ENCODE measurements around the gene SLC25A22. TPM values are rescaled to one million over a fixed set of nuclear protein-coding genes. Genes with fewer than 3 reads are reported as not detected.

SLC25A22 gene
- total and polyA plus RNA-seq, 9 of the 15 experiments (the other 6 are each of a cell fraction or from before 2014, with no cell fraction given): 0.41 to 55.4 (median 11.4) TPM

DNA sequence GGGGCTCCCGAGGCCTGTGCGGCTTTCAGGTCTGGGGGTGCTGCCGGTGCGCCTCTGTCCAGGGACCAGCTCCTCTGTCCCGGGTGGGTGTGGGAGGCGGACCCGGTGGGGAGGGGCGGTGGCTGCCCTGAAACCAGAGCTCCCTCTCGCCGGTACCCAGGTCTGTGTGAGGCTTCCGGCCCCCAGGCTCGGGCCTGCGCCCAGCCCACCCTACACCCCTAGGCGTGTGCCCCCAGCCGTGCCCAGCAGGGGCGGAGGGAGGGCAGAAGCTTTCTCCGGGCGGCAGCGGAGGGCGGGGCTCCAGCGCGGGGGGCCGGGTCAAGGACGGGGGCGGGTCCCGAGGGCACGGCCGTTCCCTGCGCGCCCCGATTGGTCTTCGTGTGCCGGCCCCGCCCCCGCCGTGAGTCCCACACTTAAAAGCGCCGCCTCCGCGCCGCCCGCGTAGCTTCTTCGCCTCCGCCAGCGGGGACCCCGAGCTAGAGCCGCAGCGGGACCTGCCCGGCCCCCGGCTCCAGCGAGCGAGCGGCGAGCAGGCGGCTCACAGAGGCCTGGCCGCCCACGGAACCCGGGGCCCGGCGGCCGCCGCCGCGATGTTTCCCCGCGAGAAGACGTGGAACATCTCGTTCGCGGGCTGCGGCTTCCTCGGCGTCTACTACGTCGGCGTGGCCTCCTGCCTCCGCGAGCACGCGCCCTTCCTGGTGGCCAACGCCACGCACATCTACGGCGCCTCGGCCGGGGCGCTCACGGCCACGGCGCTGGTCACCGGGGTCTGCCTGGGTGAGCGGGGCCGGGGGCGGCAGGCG, 21.2 kb upstream of the SLC25A22 start (continued):
- no peak for TF ChIP-seq SRSF1 (IDR thresholded peaks at IDR 0.05; ENCODE audit: low read depth, low read length)
- no peak for TF ChIP-seq ZNF212 (CRISPR knock-in tag; IDR thresholded peaks at IDR 0.05)
- TF ChIP-seq ZFP36 (IDR thresholded peaks at IDR 0.05; ENCODE audit: low read depth, low read length, partially characterized antibody): peak; percentile 24
- TF ChIP-seq FOXJ2 (tag; IDR thresholded peaks at IDR 0.05): no peak
- TF ChIP-seq ZNF253 (CRISPR knock-in tag; conservative IDR thresholded peaks at IDR 0.05): no peak
- no peak for TF ChIP-seq ZNF175 (CRISPR knock-in tag; IDR thresholded peaks at IDR 0.05; ENCODE audit: low read depth)
- TF ChIP-seq ZEB2 (IDR thresholded peaks at IDR 0.05): no peak
- no peak for TF ChIP-seq RFX1 (IDR thresholded peaks at IDR 0.05)
- TF ChIP-seq ZSCAN29 (IDR thresholded peaks at IDR 0.05): no peak
- peak; percentile 74 for TF ChIP-seq SIN3B (IDR thresholded peaks at IDR 0.05; ENCODE audit: low read depth)
- TF ChIP-seq, protein P1, sequence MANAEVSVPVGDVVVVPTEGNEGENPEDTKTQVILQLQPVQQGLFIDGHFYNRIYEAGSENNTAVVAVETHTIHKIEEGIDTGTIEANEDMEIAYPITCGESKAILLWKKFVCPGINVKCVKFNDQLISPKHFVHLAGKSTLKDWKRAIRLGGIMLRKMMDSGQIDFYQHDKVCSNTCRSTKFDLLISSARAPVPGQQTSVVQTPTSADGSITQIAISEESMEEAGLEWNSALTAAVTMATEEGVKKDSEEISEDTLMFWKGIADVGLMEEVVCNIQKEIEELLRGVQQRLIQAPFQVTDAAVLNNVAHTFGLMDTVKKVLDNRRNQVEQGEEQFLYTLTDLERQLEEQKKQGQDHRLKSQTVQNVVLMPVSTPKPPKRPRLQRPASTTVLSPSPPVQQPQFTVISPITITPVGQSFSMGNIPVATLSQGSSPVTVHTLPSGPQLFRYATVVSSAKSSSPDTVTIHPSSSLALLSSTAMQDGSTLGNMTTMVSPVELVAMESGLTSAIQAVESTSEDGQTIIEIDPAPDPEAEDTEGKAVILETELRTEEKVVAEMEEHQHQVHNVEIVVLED (CRISPR knock-in tag; IDR thresholded peaks at IDR 0.05): peak; percentile 70
- TF ChIP-seq SMAD1 (IDR thresholded peaks at IDR 0.05; ENCODE audit: low read depth, low read length, partially characterized antibody): peak; percentile 71
- TF ChIP-seq POLR2A (conservative IDR thresholded peaks at IDR 0.05): peak; percentile 84
- no peak for TF ChIP-seq TARDBP (IDR thresholded peaks at IDR 0.05)
- TF ChIP-seq NELFE (IDR thresholded peaks at IDR 0.05; ENCODE audit: insufficient read depth, insufficient read length): peak; percentile 43
- peak; percentile 97 for TF ChIP-seq CHD1 (IDR thresholded peaks at IDR 0.05; ENCODE audit: low read length)
- peak; percentile 36; the same call in 1 of the 2 replicates for TF ChIP-seq KDM2B (CRISPR knock-in tag; IDR thresholded peaks at IDR 0.05)
- no peak; the same call in 1 of the 2 replicates for TF ChIP-seq ATF7 (IDR thresholded peaks at IDR 0.05)
- no peak for TF ChIP-seq BACH1 (tag; IDR thresholded peaks at IDR 0.05)
- TF ChIP-seq MEF2D (tag; conservative IDR thresholded peaks at IDR 0.05; ENCODE audit: low read depth): no peak
- TF ChIP-seq TEAD4 (IDR thresholded peaks at IDR 0.05; ENCODE audit: low read length): no peak
- TF ChIP-seq TEAD4 (CRISPR knock-in tag; IDR thresholded peaks at IDR 0.05; ENCODE audit: borderline replicate concordance): no peak
- TF ChIP-seq SP2 (IDR thresholded peaks at IDR 0.05; ENCODE audit: extremely low read depth, low read depth, low read length, poor library complexity, severe bottlenecking): no peak
- TF ChIP-seq, protein P2, sequence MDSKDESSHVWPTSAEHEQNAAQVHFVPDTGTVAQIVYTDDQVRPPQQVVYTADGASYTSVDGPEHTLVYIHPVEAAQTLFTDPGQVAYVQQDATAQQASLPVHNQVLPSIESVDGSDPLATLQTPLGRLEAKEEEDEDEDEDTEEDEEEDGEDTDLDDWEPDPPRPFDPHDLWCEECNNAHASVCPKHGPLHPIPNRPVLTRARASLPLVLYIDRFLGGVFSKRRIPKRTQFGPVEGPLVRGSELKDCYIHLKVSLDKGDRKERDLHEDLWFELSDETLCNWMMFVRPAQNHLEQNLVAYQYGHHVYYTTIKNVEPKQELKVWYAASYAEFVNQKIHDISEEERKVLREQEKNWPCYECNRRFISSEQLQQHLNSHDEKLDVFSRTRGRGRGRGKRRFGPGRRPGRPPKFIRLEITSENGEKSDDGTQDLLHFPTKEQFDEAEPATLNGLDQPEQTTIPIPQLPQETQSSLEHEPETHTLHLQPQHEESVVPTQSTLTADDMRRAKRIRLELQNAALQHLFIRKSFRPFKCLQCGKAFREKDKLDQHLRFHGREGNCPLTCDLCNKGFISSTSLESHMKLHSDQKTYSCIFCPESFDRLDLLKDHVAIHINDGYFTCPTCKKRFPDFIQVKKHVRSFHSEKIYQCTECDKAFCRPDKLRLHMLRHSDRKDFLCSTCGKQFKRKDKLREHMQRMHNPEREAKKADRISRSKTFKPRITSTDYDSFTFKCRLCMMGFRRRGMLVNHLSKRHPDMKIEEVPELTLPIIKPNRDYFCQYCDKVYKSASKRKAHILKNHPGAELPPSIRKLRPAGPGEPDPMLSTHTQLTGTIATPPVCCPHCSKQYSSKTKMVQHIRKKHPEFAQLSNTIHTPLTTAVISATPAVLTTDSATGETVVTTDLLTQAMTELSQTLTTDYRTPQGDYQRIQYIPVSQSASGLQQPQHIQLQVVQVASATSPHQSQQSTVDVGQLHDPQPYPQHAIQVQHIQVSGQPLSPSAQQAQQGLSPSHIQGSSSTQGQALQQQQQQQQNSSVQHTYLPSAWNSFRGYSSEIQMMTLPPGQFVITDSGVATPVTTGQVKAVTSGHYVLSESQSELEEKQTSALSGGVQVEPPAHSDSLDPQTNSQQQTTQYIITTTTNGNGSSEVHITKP (IDR thresholded peaks at IDR 0.05; ENCODE audit: partially characterized antibody): no peak
- no peak for TF ChIP-seq TAF9B (IDR thresholded peaks at IDR 0.05; ENCODE audit: partially characterized antibody)
- peak; percentile 44 for TF ChIP-seq ZFX (CRISPR knock-in tag; IDR thresholded peaks at IDR 0.05)
- TF ChIP-seq DNMT1 (IDR thresholded peaks at IDR 0.05): no peak
- TF ChIP-seq SAFB (IDR thresholded peaks at IDR 0.05; ENCODE audit: borderline replicate concordance, low read depth, low read length): peak; percentile 88

Data from K562 (cell line).